Skeletal muscle satellite cell (primary cell): ENCODE data around the gene HPN. TPM values are rescaled to one million over a fixed set of nuclear protein-coding genes. Genes with fewer than 3 reads are reported as not detected.
"Not testable (repeated sequence)": the region's sequence is repeated elsewhere in the genome, so short reads cannot be mapped to it uniquely, and the experiment has no call there.

Source experiments
- H3K27me3 ChIP-seq: 2 replicates; pipeline ENCODE4 v1.7.0; 2013; ENCODE audit warnings: low read length; ENCODE audit not compliant: control insufficient read depth, insufficient read depth
- H3K36me3 ChIP-seq: 2 replicates; pipeline ENCODE4 v1.7.0; 2013; ENCODE audit warnings: mild to moderate bottlenecking, control low read depth, low read length; ENCODE audit not compliant: insufficient read depth
- H3K4me1 ChIP-seq: 2 replicates; pipeline ENCODE4 v1.7.0; 2013; ENCODE audit warnings: low read length; ENCODE audit not compliant: control insufficient read depth, insufficient read depth
- H3K4me2 ChIP-seq: 2 replicates; pipeline ENCODE4 v1.7.0; 2013; ENCODE audit warnings: mild to moderate bottlenecking, low read length
- H3K4me3 ChIP-seq: 2 replicates; pipeline ENCODE4 v1.7.0; 2013; ENCODE audit warnings: low read length
- H3K9ac ChIP-seq: 2 replicates; pipeline ENCODE4 v1.7.0; 2013; ENCODE audit warnings: mild to moderate bottlenecking, low read depth, low read length, moderate library complexity
- H3K9me3 ChIP-seq: replicated peaks from 2 replicates; pipeline ENCODE4 v1.7.0; 2013; ENCODE audit warnings: mild to moderate bottlenecking, control low read depth, low read length
- total RNA-seq: library from RNA; depleted of rRNA; stranded (reverse); fragments of >200 nt; gene quantifications from 2 replicates; pipeline ENCODE4 v1.2.3, GENCODE V29; 2012; rRNA removed

Gene HPN
- not detected in 2 replicates for total RNA-seq

DNA sequence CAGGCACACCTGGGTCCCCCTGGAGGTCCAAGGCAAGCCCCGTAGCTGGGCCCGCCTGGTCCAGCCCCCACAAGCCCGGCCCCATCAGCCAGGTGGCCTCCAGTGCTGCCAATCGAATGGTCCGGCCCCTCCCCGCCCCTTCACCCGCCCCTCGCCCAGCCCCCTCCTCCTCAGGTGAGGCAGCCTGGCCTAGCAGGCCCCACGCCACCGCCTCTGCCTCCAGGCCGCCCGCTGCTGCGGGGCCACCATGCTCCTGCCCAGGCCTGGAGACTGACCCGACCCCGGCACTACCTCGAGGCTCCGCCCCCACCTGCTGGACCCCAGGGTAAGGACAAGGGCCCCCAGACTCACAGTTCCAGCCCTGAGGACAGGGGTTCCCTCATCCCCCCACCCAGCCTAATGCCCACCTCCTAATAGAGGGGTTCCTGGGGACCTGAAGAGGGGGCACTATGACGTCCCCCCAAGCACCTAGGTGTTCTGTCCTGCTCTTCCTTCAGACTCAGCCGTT lies at the start of gene HPN:
HPN (plus strand) TSS at position 174 of the 508 bp plus-strand sequence. CDS start 786 bp downstream, outside the sequence.
- Histone ChIP-seq H3K9me3 (no peaks in the 10 kb centered on the region), H3K4me2 (peak within 1 kb of the TSS; percentile 61), H3K9ac (no peak within 1 kb of the TSS), H3K27me3 (peaks cover 7% of the 10 kb centered on the region), H3K36me3 (no peaks in the 10 kb centered on the region), H3K4me3 (peak within 1 kb of the TSS; percentile 14), H3K4me1 (peaks cover 17% of the 10 kb centered on the region)

DNA sequence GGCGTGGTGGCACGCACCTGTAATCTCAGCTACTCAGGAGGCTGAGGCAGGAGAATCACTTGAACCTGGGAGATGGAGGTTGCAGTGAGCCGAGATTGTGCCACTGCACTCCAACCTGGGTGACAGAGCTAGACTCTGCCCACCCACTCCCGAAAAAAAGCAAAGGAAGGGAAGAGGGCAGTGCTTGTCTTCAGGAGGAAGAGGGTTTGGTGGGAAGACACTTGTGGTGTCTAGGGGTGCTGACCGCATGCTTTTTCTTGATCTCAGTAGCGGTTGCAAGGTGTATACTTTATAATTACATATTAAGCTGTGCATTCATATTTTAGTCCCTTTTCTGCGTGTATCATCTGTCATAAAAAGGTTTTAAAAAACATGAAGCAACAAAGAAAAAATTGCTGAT lies 48.9 kb upstream of the HPN start:
- not testable (repeated sequence) for H3K9me3 ChIP-seq, H3K4me1 ChIP-seq, H3K27me3 ChIP-seq, H3K9ac ChIP-seq, H3K36me3 ChIP-seq, H3K4me2 ChIP-seq, H3K4me3 ChIP-seq

DNA sequence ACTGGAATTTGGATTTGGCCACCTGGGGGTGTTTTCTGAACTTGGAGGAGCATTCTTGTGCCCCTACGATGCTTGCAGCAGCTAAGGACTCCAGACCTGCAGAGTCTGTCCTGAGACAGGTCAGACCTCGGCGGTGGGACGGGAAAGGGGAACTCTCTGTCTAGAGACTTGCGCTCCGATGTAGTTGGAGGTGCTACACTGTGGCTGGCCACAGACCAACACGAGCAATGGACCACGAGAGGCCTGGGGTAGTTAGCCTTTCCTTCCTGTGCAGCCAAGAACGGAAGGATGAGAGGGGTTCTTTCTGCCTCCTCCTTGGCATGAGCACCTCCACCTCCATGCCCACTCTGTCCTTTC lies 47.3 kb upstream of the HPN start:
- H3K27me3 ChIP-seq, result peaks cover 10% of the 10 kb centered on the region
- H3K36me3 ChIP-seq, result no peaks in the 10 kb centered on the region
- no peak overlapping the region for H3K4me3 ChIP-seq
- no peak overlapping the region for H3K4me2 ChIP-seq
- no peaks in the 10 kb centered on the region for H3K9me3 ChIP-seq
- H3K9ac ChIP-seq, result no peak overlapping the region
- peaks cover 11% of the 10 kb centered on the region for H3K4me1 ChIP-seq

DNA sequence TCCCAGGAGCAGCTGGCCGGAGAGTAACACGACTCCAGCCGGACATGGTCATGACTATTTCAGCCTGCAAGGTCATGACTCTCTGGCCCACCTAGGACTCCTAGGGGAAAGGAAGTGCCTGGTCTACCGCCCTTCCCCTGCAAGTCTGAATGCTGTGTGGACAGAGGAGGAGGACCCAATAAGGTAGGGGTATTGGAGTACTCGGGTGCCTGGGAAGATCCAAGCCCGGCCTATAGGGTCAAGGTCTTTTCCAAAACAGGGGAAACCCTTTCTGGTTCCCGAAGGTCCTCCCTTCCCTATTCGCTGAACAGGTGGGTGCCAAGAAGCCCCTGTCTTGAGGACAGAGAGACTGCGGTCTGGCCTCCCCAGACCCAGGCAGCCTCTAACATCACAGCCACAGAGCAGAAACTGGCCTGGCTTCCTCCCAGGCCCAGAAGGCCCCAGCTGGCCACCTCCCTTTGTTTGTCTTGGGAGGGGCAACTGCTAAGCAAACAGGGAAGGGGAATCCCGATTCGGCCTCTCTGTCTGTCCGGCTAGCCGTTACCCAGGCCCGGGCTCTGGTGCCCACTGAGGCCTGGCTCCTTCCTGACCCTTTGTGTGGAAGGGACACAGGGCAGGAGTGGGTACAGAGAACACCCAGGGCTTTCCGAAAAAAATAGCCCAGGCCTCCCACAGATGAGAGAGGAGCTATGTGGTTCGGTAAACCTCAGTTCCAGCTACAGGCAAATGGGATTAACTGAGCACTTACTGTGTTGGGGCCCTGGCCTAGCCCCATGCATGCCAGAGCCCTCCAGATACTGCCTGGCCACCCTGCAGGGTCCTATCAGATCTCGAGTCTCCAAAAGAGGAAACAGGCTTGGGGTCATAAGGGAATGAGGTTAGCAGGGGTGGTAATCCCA lies 46.6 kb upstream of the HPN start:
- peaks cover 10% of the 10 kb centered on the region for H3K27me3 ChIP-seq
- H3K4me2 ChIP-seq, result no peak overlapping the region
- no peaks in the 10 kb centered on the region for H3K36me3 ChIP-seq
- H3K9me3 ChIP-seq, result no peaks in the 10 kb centered on the region
- H3K9ac ChIP-seq, result peak overlapping the region; percentile 18
- peaks cover 15% of the 10 kb centered on the region for H3K4me1 ChIP-seq
- no peak overlapping the region for H3K4me3 ChIP-seq

DNA sequence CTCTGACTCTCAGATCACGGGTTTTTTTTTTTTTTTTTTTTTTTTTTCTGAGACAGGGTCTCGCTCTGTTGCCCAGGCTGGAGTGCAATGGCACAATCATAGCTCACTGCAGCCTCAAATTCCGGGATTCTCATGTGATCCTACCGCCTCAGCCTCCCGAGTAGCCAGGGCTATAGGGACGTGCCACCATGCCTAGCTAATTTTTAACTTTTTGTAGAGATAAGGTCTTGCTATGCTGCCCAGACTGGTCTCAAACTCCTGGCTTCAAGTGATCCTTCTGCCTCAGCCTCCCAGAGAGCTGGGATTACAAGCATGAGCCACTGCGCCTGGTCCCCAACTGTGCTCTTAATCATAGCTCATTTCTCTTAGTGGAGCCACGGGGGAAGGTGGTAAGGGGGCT lies 46.0 kb upstream of the HPN start:
- H3K36me3 ChIP-seq, result no peaks in the 10 kb centered on the region
- H3K9me3 ChIP-seq, result no peaks in the 10 kb centered on the region
- H3K4me2 ChIP-seq, result no peak overlapping the region
- peaks cover 5% of the 10 kb centered on the region for H3K27me3 ChIP-seq
- no peak overlapping the region for H3K9ac ChIP-seq
- H3K4me1 ChIP-seq, result peaks cover 15% of the 10 kb centered on the region
- H3K4me3 ChIP-seq, result no peak overlapping the region

DNA sequence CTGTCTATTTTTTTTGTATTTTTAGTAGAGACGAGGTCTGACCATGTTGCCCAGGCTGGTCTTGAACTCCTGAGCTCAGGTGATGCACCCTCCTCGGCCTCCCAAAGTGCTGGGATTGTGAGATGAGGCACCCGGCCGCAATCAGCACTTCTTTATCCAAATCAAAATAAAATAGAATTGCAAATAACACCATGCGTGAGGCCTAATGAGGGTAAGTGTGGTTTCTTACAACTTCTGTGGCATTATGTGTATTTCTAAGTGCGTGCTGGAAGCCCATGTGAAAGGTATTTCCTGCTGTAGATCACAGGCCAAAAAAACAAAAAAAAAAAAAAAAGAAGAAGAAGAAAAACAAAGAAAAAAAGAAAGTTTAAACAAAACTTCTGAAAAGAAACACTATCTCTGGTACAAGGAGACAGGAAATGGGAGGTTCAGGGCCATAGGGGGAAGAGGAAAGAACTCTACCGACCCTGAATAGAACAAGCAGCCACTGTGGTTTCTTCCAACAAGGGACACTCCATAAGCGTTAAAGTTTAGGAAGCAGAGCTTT lies 44.4 kb upstream of the HPN start:
- no peak overlapping the region for H3K4me2 ChIP-seq
- H3K9me3 ChIP-seq, result no peaks in the 10 kb centered on the region
- no peaks in the 10 kb centered on the region for H3K27me3 ChIP-seq
- H3K4me1 ChIP-seq, result peaks cover 15% of the 10 kb centered on the region
- H3K4me3 ChIP-seq, result no peak overlapping the region
- no peak overlapping the region for H3K9ac ChIP-seq
- H3K36me3 ChIP-seq, result no peaks in the 10 kb centered on the region

DNA sequence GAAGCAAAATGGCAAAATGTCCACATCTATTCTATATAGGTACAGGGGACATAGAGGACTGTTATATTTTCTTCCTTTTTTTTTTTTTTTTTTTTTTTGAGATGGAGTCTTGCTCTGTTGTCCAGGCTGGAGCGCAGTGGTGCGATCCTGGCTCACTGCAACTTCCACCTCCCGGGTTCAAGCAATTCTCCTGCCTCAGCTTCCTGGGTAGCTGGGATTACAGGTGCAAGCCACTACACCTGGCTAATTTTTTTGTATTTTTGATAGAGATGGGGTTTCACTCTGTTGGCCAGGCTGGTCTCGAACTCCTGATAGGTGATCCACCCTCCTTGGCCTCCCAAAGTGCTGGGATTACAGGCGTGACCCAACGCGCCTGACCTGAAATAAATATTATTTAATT lies 43.3 kb upstream of the HPN start:
- H3K9ac ChIP-seq, H3K4me3 ChIP-seq, H3K36me3 ChIP-seq, H3K4me2 ChIP-seq, H3K27me3 ChIP-seq, H3K9me3 ChIP-seq: not testable (repeated sequence)
- H3K4me1 ChIP-seq, result peaks cover 22% of the 10 kb centered on the region

DNA sequence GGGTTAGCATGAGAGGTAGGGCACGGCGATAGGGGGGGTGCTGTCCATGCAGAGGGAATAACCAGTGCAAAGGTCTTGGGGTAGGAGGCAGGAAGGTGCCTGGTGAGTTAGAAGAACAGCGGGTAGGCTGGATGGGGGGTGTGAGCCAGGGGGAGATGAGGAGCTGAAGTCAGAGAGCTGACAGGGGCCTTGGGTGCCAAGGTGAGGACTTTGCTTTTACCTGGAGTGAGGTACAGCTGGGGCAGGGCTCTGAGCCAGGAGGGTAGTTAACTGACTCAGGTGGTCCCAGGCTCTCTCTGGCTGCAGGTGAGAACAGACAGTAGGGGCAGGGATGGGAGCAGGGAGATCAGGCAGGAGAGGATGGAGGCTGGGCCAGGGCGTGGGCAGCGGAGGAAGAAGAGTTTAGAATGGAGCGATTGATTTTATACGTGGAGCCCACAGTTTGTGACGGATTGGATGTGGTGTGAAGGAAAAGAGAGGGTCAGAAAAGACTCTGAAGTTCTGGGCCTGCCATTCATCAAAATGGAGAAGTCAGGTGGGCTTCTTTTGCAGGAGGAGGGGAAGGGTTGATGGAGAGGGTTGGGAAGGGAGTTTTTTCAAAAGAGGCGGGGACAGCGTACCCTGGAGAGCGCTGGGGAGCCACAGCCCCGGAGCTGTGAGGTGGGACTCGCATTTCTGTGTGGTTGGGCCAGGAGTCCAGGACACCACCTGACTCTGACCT lies 42.6 kb upstream of the HPN start:
- Histone ChIP-seq H3K4me2 (peak overlapping the region; percentile 98), H3K9me3 (no peaks in the 10 kb centered on the region), H3K36me3 (peaks cover 6% of the 10 kb centered on the region), H3K4me1 (peaks cover 22% of the 10 kb centered on the region), H3K27me3 (no peaks in the 10 kb centered on the region), H3K9ac (peak overlapping the region; percentile 89), H3K4me3 (peak overlapping the region; percentile 75)

DNA sequence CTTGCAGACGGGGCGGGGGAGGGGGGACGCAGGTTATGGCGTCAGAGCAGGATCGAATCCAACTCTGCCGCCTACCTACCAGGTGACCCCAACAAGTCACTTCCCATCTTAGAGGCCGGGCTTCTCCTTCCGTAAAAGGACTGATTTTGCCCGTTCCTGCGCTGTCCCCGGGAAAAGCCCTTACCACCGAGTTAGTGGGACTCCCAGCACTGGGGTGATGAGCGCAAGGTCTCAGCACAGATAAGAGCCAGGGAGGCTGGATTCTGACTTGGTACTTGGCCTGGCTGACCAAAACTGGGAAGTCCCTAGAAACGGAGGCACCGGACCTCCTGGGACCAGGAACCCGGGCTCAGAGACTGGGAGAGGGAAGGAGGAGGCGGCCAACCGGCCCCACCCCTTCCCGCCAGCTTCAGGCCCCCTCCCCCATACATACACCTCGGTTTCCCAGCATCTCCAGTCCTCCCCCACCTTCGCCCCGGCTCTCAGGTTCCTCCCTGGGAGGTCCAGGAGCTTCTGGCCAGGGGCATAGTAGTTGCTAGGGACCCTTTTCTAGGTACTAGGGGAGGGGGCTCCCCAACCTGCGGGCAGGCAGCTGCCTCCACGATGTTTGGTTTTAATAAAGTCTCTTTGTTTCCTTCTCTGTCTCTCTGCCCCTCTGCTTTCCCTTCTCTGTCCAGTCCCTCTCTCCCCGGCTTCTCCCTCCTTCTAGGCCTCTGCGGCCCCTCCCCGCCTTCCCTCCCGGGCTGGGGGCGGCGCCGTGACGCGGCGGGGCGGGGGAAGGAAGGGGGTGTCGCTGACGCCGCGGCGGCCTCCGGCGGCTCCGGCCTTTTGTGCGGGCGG lies 41.8 kb upstream of the HPN start, which contains the start of gene GRAMD1A:
GRAMD1A (plus strand) TSS at position 826 of the 840 bp plus-strand sequence. CDS start 156 bp downstream, outside the sequence.
- H3K27me3 ChIP-seq, result no peaks in the 10 kb centered on the region
- peaks cover 19% of the 10 kb centered on the region for H3K4me1 ChIP-seq
- peak within 1 kb of the TSS; percentile 89 for H3K9ac ChIP-seq
- peak within 1 kb of the TSS; percentile 98 for H3K4me2 ChIP-seq
- peak within 1 kb of the TSS; percentile 75 for H3K4me3 ChIP-seq
- H3K36me3 ChIP-seq, result peaks cover 6% of the 10 kb centered on the region
- H3K9me3 ChIP-seq, result no peaks in the 10 kb centered on the region

DNA sequence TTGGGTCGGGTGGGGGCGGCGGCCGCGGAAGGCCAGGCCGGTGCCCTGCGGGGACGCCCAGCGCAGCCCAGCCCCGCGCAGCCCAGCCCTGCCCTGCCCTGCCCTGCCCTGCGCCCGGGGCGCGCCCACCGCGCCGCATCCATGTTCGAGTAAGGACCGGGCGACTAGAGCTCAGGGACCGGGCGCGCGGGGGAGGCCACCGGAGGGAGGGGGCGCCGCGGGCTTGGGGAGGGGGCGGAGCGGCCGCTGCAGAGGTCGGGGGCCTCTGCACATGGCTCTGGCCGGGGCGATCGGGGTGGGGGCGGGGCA lies 41.2 kb upstream of the HPN start:
- H3K36me3 ChIP-seq, result peaks cover 6% of the 10 kb centered on the region
- H3K4me3 ChIP-seq, result peak overlapping the region; percentile 75
- H3K27me3 ChIP-seq, result no peaks in the 10 kb centered on the region
- H3K4me1 ChIP-seq, result peaks cover 14% of the 10 kb centered on the region
- H3K4me2 ChIP-seq, result peak overlapping the region; percentile 98
- no peaks in the 10 kb centered on the region for H3K9me3 ChIP-seq
- H3K9ac ChIP-seq, result peak overlapping the region; percentile 89
